Fibroblast of the conjunctiva (primary cell): ENCODE measurements around the gene LYPD4.

ENCODE experiments used
- DNase-seq: peaks from one replicate; pipeline ENCODE4 v3.0.0-alpha.2; 2010; ENCODE audit warnings: low read depth

Gene LYPD4

DNA sequence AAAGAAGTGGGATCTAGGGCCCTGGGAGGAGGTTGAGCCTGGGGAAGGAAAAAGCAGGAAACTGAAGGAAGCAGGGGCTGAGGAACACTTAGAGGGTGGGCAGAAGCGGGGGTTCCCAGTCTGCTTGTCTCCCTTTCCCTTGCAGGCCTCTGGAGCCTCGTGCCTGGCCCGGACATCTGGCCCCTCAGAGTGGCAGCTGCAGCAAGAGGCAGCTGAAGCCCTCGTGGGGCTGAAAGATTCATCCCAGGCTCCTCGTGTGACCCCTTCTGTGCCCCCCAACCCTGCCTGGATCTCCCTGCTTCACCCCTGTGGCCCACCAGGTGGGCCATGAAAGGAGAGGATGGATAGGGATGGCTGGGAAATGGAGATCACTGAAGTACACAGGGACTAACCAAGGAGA, 5.9 kb upstream of the LYPD4 start:
- no peak for DNase-seq

GRCh38 chr19:41849067-41849466, 4.6 kb upstream of the LYPD4 start:
- DNase-seq: no peak

DNA sequence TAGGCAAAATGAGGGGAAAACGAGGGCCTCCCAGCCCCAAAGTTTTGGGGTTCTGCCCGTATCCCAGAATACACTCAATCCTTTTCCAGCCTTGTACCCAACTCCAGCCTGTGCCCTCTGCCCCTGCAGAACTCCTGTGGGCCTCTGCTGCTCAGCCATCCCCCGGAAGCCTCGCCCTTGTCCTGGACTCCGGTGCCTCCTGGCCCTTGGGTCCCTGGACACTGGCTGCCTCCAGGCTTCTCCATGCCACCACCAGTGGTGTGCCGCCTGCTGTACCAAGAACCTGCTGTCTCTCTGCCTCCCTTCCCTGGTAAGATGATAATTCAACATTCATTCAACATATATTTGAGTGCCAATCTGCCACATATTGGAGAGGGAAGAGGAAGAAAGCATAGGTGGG, 4.2 kb upstream of the LYPD4 start:
- no peak for DNase-seq

DNA sequence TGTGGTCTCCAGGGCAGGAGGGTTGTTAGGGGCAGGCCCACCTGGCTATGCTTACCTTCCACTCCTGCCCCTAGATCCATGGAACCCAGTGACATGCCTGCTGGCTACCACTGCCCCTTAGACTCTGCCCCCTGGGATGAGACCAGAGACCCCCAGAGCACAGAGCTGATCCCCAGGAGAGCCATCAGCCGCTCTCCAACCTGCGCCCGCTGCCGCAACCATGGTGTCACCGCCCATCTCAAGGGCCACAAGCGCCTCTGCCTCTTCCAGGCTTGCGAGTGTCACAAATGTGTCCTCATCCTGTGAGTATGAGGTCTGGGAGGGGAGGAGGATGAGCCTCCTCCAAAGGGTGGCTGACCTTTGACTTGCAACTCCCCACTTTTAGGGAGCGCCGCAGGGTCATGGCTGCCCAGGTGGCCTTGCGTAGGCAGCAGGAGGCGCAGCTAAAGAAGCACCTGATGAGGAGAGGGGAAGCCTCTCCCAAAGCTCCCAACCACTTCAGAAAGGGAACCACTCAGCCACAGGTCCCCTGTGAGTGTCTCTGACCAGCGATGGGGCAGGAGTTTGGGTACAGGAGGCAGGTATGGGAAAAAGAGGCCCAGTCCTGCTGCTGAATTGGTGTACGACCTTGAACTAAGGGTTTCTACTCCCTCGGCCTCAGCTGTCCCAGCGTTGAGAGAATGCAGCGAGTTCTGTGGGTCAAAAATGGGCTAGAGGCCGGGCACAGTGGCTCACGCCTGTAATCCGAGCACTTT, 3.0 kb upstream of the LYPD4 start:
- no peak for DNase-seq

DNA sequence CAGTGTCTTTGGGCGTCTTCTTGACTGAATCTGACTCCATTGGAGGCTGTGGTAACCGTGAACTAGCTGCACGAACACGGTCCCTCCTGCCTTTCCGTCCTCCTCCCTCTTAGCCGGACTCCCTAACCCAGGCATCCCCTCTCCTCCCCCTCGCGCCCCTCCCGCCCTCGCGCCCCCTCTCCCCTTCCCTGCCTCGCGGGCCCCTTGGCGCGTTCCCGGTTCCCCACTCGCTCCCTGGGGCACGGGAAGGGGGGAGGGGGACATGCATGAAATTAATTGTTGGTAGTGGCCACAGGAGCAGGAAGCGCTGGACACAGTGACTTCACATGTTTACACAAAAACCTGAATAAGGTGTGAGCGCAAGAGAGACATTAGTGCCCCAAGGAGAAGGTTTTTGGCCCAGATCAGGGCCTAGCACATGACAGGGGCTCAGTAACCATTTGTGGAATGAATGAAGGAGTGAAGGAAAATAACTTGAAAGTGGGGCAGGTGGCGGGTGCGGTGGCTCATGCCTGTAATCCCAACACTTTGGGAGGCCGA, 638 bp upstream of the LYPD4 start:
- no peak for DNase-seq

DNA sequence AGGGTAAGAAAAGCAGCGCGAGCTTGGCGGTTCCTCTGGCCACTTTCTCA, 343 bp upstream of the LYPD4 start, which contains the start of gene DMRTC2:
TSS of gene DMRTC2 (plus strand) at position 42 of the 50 bp plus-strand sequence. CDS start 2,387 bp downstream, outside the sequence.
- no peak for DNase-seq

DNA sequence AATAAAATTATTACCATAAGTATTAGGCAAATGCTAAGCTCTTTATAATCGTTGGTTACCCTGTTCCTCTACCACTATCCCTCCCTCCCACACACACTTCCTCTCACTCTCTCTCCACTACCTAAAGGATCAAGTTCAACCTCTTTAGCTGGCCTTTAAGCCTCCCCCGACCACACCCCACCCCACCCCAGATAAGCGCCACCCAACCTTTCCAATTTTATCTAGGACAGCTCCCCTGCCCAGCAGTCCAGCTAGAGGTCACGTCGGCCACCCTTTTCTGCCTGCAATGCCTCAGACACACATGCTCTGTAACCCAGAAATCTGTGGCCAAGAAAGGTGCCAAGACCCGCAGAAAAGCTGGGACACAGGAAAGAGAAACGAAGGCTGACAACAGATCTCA, 1.1 kb downstream of the LYPD4 start:
- DNase-seq: no peak

DNA sequence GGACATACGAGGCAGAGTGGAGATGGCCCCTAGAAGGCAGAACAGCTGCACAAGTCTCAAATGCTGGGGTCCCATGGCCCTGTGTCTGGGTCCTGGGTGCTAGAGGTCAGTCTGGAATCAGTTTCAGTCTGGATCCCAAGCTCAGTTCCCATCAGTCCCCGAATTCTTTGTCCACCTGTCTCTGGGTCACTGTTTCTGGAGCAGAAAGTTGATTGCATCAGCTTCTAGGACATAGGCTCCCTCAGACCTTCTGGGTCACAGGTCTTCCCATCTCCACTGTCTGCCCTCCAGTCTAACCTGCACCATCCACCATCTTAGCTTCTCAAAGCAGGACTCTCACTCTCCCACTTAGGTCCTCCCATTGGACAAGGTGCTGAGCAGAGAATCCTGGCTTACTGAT, 5.3 kb downstream of the LYPD4 start:
- no peak for DNase-seq

DNA sequence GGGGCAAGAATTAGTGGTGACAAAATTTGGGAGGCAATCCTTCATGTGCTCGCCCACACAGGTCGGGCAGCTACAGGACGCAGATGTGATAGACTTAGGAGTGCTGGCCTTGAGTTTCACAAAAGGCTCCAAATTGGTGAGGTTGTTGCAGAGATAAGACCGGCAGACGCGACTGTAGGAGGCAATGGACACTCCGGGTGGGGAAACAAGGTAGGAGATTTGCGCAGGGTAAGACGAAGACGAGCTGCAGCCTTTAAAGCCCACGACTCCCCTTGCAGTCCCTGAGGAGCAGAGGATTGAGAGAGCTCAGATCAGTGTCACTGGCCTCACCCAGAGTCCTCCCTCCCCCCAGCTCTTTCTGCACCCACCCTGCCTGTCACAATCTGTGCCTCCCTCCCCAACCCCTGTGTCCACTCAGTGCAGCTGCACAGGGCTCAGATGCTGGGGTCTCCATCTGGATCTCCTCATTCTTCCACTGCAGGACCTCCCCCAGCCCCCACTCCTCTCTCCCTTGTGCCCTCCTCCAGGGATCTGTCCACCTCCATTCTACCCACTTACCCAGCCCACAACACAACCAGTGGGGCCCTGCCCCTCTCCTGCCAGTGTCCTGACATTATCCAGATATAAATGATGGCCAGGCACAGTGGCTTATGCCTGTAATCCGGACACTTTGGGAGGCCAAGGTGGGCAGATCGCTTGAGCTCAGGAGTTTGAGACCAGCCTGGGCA, 6.3 kb downstream of the LYPD4 start:
- DNase-seq: no peak

DNA sequence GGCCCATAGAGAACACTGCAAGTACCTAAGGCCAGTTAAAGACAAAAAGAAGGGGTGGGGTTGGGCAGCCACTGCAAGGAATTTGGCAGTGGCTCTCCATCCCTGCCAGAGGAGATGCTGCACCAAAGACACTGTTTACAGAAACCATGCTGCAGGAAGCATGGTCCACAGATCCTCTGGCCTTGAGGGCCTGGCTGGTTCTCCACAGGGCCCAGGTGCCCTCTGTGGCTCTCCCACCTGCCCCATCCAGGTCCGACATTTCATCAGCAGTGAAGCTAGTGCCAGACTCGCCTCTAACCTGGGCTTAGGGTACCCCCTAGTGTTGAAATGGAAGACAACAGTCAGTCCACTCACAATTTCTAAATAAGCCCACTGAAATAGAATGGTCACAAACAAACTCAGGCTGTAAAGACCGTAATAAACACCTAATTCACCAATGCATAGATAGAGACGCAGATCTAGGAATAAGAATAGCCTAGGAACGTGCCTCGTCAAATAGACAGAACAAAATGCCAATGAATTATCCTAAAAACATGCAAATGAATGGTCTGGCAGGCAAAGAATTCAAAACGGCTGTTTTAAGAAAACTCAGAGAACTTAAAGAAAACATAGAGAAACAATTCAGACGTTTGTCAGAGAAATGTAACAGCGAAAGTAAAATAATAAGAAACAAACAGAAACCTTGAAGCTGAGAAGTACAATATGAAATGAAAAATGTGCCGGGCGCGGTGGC, 23.3 kb downstream of the LYPD4 start:
- DNase-seq: no peak

GRCh38 chr19:41816761-41817160, 27.7 kb downstream of the LYPD4 start:
- no peak for DNase-seq

DNA sequence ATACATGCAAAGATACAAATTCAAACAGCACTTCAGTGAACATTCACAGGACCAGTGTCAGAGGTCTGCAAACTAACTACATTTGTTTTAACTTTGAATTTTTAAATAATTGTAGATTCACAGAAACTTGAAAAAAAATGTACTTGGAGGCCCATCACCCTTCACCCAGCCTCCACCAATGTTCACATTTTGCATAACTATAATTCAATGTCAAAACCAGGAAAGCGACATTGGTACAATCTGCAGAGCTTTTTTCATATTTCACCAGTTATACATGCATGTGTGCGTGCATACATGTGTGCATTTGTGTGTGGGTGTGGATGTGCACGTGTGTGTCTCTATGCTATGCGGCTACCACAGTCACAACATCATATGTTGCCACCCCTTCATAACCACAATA, 29.2 kb downstream of the LYPD4 start:
- DNase-seq: no peak

GRCh38 chr19:41813911-41814310, 30.6 kb downstream of the LYPD4 start:
- no peak for DNase-seq

DNA sequence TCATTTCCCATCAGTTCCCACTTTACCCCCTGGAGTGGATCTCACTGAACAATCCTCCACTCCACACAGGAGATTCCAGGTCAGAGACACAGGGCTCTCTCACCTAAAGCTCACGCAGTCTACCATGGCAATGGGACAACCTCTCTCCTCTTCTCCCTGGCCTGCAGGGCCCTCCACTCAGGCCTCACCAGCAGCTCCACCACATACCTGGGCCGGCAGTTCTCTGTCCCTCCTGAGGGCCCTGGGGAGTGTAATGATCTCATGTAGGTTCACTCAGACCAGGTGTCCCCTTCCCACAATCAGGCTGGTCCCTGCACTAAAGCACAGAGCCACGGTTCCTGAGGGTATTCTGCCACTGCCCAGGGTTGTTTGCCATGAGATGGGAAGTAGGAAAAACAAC, 32.5 kb downstream of the LYPD4 start:
- DNase-seq: no peak

DNA sequence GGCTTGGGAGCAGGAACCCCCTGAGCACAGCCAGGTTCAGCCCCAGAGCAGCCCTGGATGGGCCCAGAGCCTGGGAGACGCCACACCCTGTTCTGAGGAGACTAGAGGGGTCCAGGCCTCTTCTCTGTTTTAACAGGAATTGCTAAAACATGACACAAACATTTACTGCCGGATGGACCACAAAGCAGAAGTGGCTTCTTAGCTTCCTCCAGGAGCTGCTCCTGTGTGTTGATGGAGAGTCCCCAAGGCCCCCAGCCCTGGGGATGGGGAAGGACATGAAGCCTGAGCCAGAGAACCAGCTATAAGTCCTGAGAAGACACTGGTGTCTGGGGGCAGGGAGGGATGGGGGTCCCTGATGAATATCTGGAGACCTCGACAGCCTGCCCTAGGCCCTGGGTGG, 33.4 kb downstream of the LYPD4 start:
- no peak for DNase-seq

- no peak for DNase-seq
Measured at GRCh38 chr19:41810301-41810700, 34.2 kb downstream of the LYPD4 start.

- no peak for DNase-seq
Measured at GRCh38 chr19:41808663-41809566, 35.6 kb downstream of the LYPD4 start.

DNA sequence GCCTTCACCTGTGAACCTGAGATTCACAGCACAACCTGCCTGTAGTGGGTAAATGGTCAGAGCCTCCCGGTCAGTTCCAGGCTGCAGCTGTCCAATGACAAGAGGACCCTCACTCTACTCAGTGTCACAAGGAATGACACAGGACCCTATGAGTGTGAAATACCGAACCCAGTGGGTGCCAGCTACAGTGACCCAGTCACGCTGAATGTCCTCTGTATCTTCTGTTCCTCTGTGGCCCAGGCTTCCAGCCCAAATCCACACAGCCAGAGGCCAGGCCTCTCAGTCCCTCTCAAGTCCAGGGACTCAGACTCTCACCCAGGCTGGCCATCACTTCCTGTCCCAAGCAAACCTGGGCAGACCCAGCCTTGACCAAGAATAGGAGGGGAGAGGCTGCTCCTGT, 37.3 kb downstream of the LYPD4 start:
- DNase-seq: no peak

DNA sequence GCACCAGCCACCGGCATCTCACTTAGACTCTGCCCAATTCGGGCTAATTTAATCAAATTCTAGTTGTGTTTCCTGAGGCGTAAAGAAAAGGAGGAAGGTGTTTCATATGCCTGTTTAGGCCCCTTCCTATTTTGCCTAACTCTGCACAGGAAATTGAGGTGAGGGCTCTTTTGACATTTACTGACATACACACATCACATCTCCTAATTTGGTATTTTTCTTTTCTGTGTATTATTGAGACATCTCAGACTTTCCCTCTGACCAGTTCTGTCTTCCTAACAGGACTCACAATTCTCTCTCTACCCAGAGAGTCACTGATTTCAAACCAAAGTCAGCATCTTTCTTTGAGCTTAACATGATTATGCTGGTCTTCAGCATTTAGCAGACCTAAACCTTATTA, 40.1 kb downstream of the LYPD4 start:
- no peak for DNase-seq

- no peak for DNase-seq
Measured at GRCh38 chr19:41802770-41803169, 41.7 kb downstream of the LYPD4 start.

DNA sequence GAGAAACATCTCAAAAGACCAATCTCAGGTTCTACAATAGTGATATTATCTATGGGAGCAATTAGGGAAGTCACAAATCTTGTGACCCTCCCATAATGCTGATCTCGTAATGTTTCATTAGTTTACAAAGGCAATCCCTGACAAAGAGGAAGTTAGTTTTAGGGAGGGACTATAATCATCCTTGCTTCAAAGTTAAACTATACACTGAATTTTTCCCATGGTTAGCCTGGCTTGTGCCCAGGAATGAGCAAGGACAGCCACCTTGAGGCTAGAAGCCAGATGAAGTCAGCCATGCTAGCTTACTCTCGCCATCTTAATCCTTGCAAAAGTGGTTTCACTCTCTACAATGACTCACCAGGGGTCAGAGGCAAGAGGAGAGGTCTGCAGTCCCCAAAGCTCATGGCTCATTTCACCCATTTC, 42.7 kb downstream of the LYPD4 start:
- no peak for DNase-seq

DNA sequence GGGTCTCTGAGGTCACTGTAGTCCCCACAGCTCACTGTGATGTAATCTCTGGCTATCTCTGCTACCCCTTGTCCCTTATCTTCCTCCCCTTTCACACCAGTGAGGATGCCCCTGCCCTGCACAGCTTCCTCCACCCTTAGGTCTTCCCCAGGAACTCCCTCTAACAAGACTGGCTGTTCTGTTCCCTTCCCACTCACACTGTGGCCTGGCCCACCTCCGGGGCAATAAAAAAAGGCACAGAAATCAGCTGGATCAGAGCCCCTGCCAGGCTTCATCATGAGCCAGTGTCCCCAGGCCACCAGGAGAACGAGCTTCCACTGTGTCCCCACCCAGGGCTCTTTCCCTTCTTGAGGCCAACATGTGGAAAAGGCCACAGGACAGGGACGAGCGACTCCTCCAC, 43.5 kb downstream of the LYPD4 start:
- DNase-seq: no peak
